H1 (cell line): ENCODE measurements around the gene CUBN. TPM values are rescaled to one million over a fixed set of nuclear protein-coding genes. Genes with fewer than 3 reads are reported as not detected.

Experiments
- CTCF ChIA-PET: fragments of 300-600 bp; sonication (Branson Sonifier 250); formaldehyde crosslinking; loops from one replicate; lab custom pipeline; 2021; ENCODE audit not compliant: partially characterized antibody; lab: Charles Lee
- POLR2A ChIA-PET: fragments of 300-600 bp; sonication (Branson Sonifier 250); formaldehyde crosslinking; loops from one replicate; lab custom pipeline; 2021; ENCODE audit warnings: inconsistent platforms; ENCODE audit not compliant: partially characterized antibody; lab: Charles Lee
- DNase-seq, 2 experiments: peaks; one replicate each; pipeline versions ENCODE4 v3.0.0 to v3.0.0-alpha.2; 2010 to 2022; ENCODE audit warnings: low spot score in 2 of 2, low read depth in 1 of 2, mixed read lengths in 1 of 2
- FAIRE-seq: peaks from 2 replicates; lab custom pipeline; 2011; peaks lifted over from hg19 to GRCh38; lab: Jason Lieb, UNC
- H2AFZ ChIP-seq: 2 replicates; pipeline ENCODE4 v1.8.1; 2012; ENCODE audit warnings: low read length, inconsistent platforms
- H2AK5ac ChIP-seq: 2 replicates; pipeline ENCODE4 v1.6.1; 2013; ENCODE audit warnings: low read depth, low read length
- H2BK120ac ChIP-seq: replicated peaks from 2 replicates; pipeline ENCODE3; 2013; ENCODE audit warnings: low read depth, low read length, inconsistent platforms
- H2BK12ac ChIP-seq: 2 replicates; pipeline ENCODE4 v1.6.1; 2013; ENCODE audit warnings: low read depth, low read length
- H2BK15ac ChIP-seq: 2 replicates; pipeline ENCODE4 v1.6.1; 2013; ENCODE audit warnings: low read length
- H2BK20ac ChIP-seq: 2 replicates; pipeline ENCODE4 v1.6.1; 2013; ENCODE audit warnings: low read length
- H2BK5ac ChIP-seq: 2 replicates; pipeline ENCODE4 v1.6.1; 2013; ENCODE audit warnings: low read depth, low read length
- H3K14ac ChIP-seq: 2 replicates; pipeline ENCODE4 v1.6.1; 2013; ENCODE audit warnings: inconsistent platforms; ENCODE audit not compliant: insufficient read length
- H3K18ac ChIP-seq: 2 replicates; pipeline ENCODE4 v1.6.1; 2013; ENCODE audit warnings: low read length; ENCODE audit errors: extremely low read depth
- H3K23ac ChIP-seq: 2 replicates; pipeline ENCODE4 v1.6.1; 2013; ENCODE audit warnings: inconsistent platforms; ENCODE audit not compliant: insufficient read length
- H3K23me2 ChIP-seq: 2 replicates; pipeline ENCODE4 v1.6.1; 2013; ENCODE audit warnings: low read depth, low read length
- H3K27ac ChIP-seq: 2 replicates; pipeline ENCODE4 v1.6.1; 2011; ENCODE audit warnings: low read depth, low read length, inconsistent platforms
- H3K27me3 ChIP-seq, 4 experiments: replicated peaks in 1 of 4; 1 replicate in 1 of 4; 2 replicates in 3 of 4; pipeline versions ENCODE4 v1.6.1 to v1.8.1; 2011 to 2013; ENCODE audit warnings: low read length in 3 of 4, mild to moderate bottlenecking in 3 of 4, inconsistent platforms in 2 of 4, mixed read lengths in 2 of 4, moderate library complexity in 1 of 4; ENCODE audit not compliant: control insufficient read depth in 3 of 4, insufficient read depth in 3 of 4; ENCODE audit errors: extremely low read depth in 1 of 4
- H3K36me3 ChIP-seq, 4 experiments: 2 replicates each; pipeline versions ENCODE4 v1.6.1 to v1.8.1; 2011 to 2013; ENCODE audit warnings: mild to moderate bottlenecking in 4 of 4, low read length in 3 of 4, moderate library complexity in 2 of 4, control low read depth in 1 of 4, inconsistent platforms in 1 of 4; ENCODE audit not compliant: insufficient read depth in 4 of 4, control insufficient read depth in 2 of 4
- H3K4ac ChIP-seq: replicated peaks from 2 replicates; pipeline ENCODE3; 2013; ENCODE audit warnings: low read length, low read depth, mixed read lengths, inconsistent platforms; ENCODE audit not compliant: insufficient read length
- H3K4me1 ChIP-seq, 4 experiments: replicated peaks in 1 of 4; 1 replicate in 1 of 4; 2 replicates in 3 of 4; pipeline versions ENCODE4 v1.6.1 to v1.8.1; 2011 to 2013; ENCODE audit warnings: low read length in 3 of 4, inconsistent platforms in 2 of 4, mixed read lengths in 1 of 4; ENCODE audit not compliant: insufficient read depth in 4 of 4, control insufficient read depth in 3 of 4
- H3K4me2 ChIP-seq, 2 experiments: 2 replicates each; pipeline versions ENCODE4 v1.6.1 to v1.8.1; 2011 to 2013; ENCODE audit warnings: low read depth in 2 of 2, low read length in 2 of 2, control low read depth in 1 of 2, inconsistent platforms in 1 of 2, mild to moderate bottlenecking in 1 of 2; ENCODE audit not compliant: insufficient read depth in 1 of 2
- H3K4me3 ChIP-seq, 4 experiments: fragments of 200-600, 300-600 bp in 1 of 4; sonication (generic), shearing (Covaris generic), sonication (Bioruptor Twin) in 1 of 4; 2 replicates each; pipeline versions ENCODE4 v1.5.1 to v1.8.1; 2011 to 2016; ENCODE audit warnings: low read length in 4 of 4, low read depth in 3 of 4, control low read depth in 2 of 4, inconsistent platforms in 2 of 4, mild to moderate bottlenecking in 2 of 4, mixed read lengths in 1 of 4, moderate library complexity in 1 of 4; ENCODE audit not compliant: insufficient read depth in 2 of 4; ENCODE audit errors: extremely low read depth in 1 of 4
- H3K56ac ChIP-seq: replicated peaks from 2 replicates; pipeline ENCODE3; 2013; ENCODE audit warnings: low read depth, mild to moderate bottlenecking, mixed read lengths, low read length, inconsistent platforms; ENCODE audit not compliant: insufficient read length
- H3K79me1 ChIP-seq: 2 replicates; pipeline ENCODE4 v1.6.1; 2013; ENCODE audit warnings: low read depth, low read length, control low read depth
- H3K79me2 ChIP-seq, 2 experiments: 2 replicates each; pipeline versions ENCODE4 v1.6.1 to v1.8.1; 2012 to 2013; ENCODE audit warnings: low read length in 2 of 2, mild to moderate bottlenecking in 2 of 2, inconsistent platforms in 1 of 2; ENCODE audit not compliant: insufficient read depth in 2 of 2, control insufficient read depth in 1 of 2
- H3K9ac ChIP-seq, 4 experiments: replicated peaks in 1 of 4; 1 replicate in 1 of 4; 2 replicates in 3 of 4; pipeline versions ENCODE4 v1.6.1 to v1.8.1; 2011 to 2013; ENCODE audit warnings: low read depth in 3 of 4, low read length in 3 of 4, control low read depth in 2 of 4, mild to moderate bottlenecking in 2 of 4, moderate library complexity in 2 of 4, inconsistent platforms in 1 of 4; ENCODE audit errors: extremely low read depth in 1 of 4
- H3K9me3 ChIP-seq, 2 experiments: 2 replicates each; pipeline versions ENCODE4 v1.6.1 to v1.8.1; 2012 to 2013; ENCODE audit warnings: mild to moderate bottlenecking in 2 of 2, moderate library complexity in 2 of 2, control low read depth in 1 of 2, inconsistent platforms in 1 of 2, low read depth in 1 of 2, low read length in 1 of 2, mixed read lengths in 1 of 2; ENCODE audit not compliant: insufficient read depth in 2 of 2
- H4K20me1 ChIP-seq, 2 experiments: replicated peaks in 1 of 2; 2 replicates each; pipeline versions ENCODE3 to v1.8.1; 2011 to 2013; ENCODE audit warnings: inconsistent platforms in 2 of 2, low read length in 2 of 2, mild to moderate bottlenecking in 1 of 2; ENCODE audit not compliant: insufficient read depth in 2 of 2, control insufficient read depth in 1 of 2
- H4K5ac ChIP-seq: 2 replicates; pipeline ENCODE4 v1.6.1; 2013; ENCODE audit warnings: low read length, low read depth, mixed read lengths, inconsistent platforms; ENCODE audit not compliant: insufficient read length
- H4K8ac ChIP-seq: 2 replicates; pipeline ENCODE4 v1.8.0; 2013; ENCODE audit warnings: mild to moderate bottlenecking, moderate library complexity, low read length, inconsistent platforms; ENCODE audit not compliant: insufficient read depth; ENCODE audit errors: extremely low read depth
- H4K91ac ChIP-seq: replicated peaks from 2 replicates; pipeline ENCODE3; 2013; ENCODE audit warnings: low read length, mixed read lengths, inconsistent platforms; ENCODE audit not compliant: insufficient read length
- ASH2L ChIP-seq: fragments of 200-600, 300-600 bp; sonication (generic); IDR thresholded peaks from one replicate; pipeline ENCODE4 v1.7.1; 2017; ENCODE audit warnings: low read length
- BCL11A ChIP-seq, 2 experiments: IDR thresholded peaks; one replicate each; pipeline ENCODE4 v1.6.1; 2011; ENCODE audit warnings: low read depth in 2 of 2, low read length in 2 of 2, mild to moderate bottlenecking in 2 of 2
- BRCA1 ChIP-seq: IDR thresholded peaks from 2 replicates; pipeline ENCODE4 v1.6.1; 2012; ENCODE audit warnings: low read depth, low read length, improper control_type of control experiment
- CHD1 ChIP-seq: IDR thresholded peaks from 2 replicates; pipeline ENCODE4 v1.6.1; 2012; ENCODE audit warnings: low read depth, low read length, improper control_type of control experiment
- CTBP2 ChIP-seq: IDR thresholded peaks from 2 replicates; pipeline ENCODE4 v1.7.0; 2011; ENCODE audit warnings: borderline replicate concordance, mild to moderate bottlenecking, moderate library complexity, mixed read lengths, low read length; ENCODE audit not compliant: insufficient read depth, insufficient read length
- E2F6 ChIP-seq: IDR thresholded peaks from 2 replicates; pipeline ENCODE4 v1.6.1; 2012; ENCODE audit warnings: inconsistent platforms
- PHF8 ChIP-seq: fragments of 200-600 bp; sonication (generic); conservative IDR thresholded peaks from 2 replicates; pipeline ENCODE4 v1.7.1; 2012; ENCODE audit warnings: low read depth, mild to moderate bottlenecking, inconsistent platforms, low read length, moderate library complexity
- POLR2AphosphoS5 ChIP-seq: IDR thresholded peaks from 2 replicates; pipeline ENCODE4 v1.6.1; 2011; ENCODE audit warnings: low read depth, low read length
- RNF2 ChIP-seq: fragments of 200-900, 300-1000 bp; sonication (generic); IDR thresholded peaks from 2 replicates; pipeline ENCODE4 v1.7.1; 2016; ENCODE audit warnings: borderline replicate concordance, low read depth, mild to moderate bottlenecking, antibody characterized with exemption, low read length; ENCODE audit not compliant: poor library complexity, severe bottlenecking; ENCODE audit errors: missing control alignments
- SP2 ChIP-seq: IDR thresholded peaks from 2 replicates; pipeline ENCODE4 v1.6.1; 2012; ENCODE audit warnings: mild to moderate bottlenecking, low read length, inconsistent platforms
- SRF ChIP-seq: IDR thresholded peaks from 2 replicates; pipeline ENCODE4 v1.6.1; 2011; ENCODE audit warnings: mild to moderate bottlenecking, low read depth, low read length, moderate library complexity
- WGBS, 2 experiments: shearing (Covaris generic) in 1 of 2; methylation state at CpG; one replicate each; pipeline versions ENCODE4 v1.1.6 to v1.1.7; 2013 to 2015; ENCODE audit warnings: low lambda C conversion rate in 2 of 2, mixed read lengths in 2 of 2, inconsistent platforms in 1 of 2, low coverage in 1 of 2, missing lambda C conversion rate in 1 of 2; ENCODE audit not compliant: insufficient replicate concordance in 2 of 2, insufficient coverage in 1 of 2, insufficient read length in 1 of 2; ENCODE audit errors: extremely low coverage in 1 of 2, missing lambda C conversion rate in 1 of 2; 5-methylcytosine and 5-hydroxymethylcytosine counted together
- polyA plus RNA-seq, 7 experiments: library from polyadenylated mRNA; depleted of rRNA in 3 of 7; stranded (reverse) in 5 of 7; unstranded in 2 of 7; fragments of >200 nt in 5 of 7; fragments of 200-250 nt in 2 of 7; gene quantifications; 1 replicate in 5 of 7; 2 replicates in 1 of 7; 4 replicates in 1 of 7; pipeline versions ENCODE4 v1.2.1 to v1.2.3, GENCODE V29; 2011 to 2013; ENCODE audit warnings: missing spikeins in 2 of 7, mixed read lengths in 2 of 7
- total RNA-seq: library from RNA; stranded (reverse); fragmentation: NEBNext Ultra II Directional; extraction: Animal tissue kit (Norgen Biotek cat#: 25700); gene quantifications from 2 replicates; pipeline ENCODE4 v1.2.1, GENCODE V29; 2021
- TF ChIP-seq, protein P1 (sequence below): IDR thresholded peaks from 2 replicates; pipeline ENCODE4 v1.6.1; 2012; ENCODE audit warnings: low read length, inconsistent platforms

The CUBN gene
- total and polyA plus RNA-seq, 2 of the 8 experiments (the other 6 are each of a cell fraction or from before 2014, with no cell fraction given) = 0.04 to 0.08 TPM

DNA sequence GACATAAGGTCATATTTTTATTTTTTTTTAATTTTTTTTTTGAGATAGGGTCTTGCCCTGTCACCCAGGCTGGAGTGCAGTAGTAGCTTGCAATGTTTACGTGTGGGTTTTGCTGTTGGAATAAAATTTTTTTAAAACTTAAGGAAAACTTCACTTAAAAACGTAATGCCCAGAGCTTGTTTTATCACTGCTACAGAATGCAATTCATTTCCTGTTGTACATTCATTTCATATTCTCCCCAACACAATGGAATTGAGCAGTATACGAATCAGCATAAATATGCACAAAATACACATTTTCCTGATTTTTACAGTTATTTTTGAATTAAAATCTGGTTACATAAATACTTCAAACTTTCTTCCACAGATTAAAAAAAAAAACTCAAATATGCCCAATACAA lies 352.7 kb downstream of the CUBN start:
- H2AK5ac ChIP-seq = no peak overlapping the region
- no peak overlapping the region for H2BK20ac ChIP-seq
- no peak overlapping the region for H3K27ac ChIP-seq
- no peak overlapping the region for H3K4ac ChIP-seq
- no peak overlapping the region for H2AFZ ChIP-seq
- no peaks in the 10 kb centered on the region for H3K27me3 ChIP-seq
- H3K23me2 ChIP-seq = no peaks in the 10 kb centered on the region
- H3K4me2 ChIP-seq = no peak overlapping the region
- no peak overlapping the region for H4K91ac ChIP-seq
- H3K23ac ChIP-seq = no peak overlapping the region
- no peak overlapping the region for H4K8ac ChIP-seq
- no peaks in the 10 kb centered on the region for H3K9me3 ChIP-seq
- H2BK120ac ChIP-seq = no peak overlapping the region
- H3K79me2 ChIP-seq = no peaks in the 10 kb centered on the region
- FAIRE-seq = no peak
- DNase-seq = no peak
- POLR2A ChIA-PET = interaction anchor here (0.6 kb wide), 1 partner anchor 555 kb away, joined by 4 read pairs; no protein-coding TSS in a partner anchor
- CTCF ChIA-PET = interaction anchor here (0.7 to 1.4 kb wide), 14 partner anchors 12 to 877 kb away, joined by 3 to 7 read pairs (median 3); no protein-coding TSS in a partner anchor
- no peak overlapping the region for H2BK15ac ChIP-seq
- no peak overlapping the region for H3K9ac ChIP-seq
- H2BK12ac ChIP-seq = no peak overlapping the region
- H3K79me1 ChIP-seq = no peaks in the 10 kb centered on the region
- peaks cover 2 to 16% (median 7%) of the 10 kb centered on the region in 4 experiments for H3K4me1 ChIP-seq
- no peak overlapping the region for H3K14ac ChIP-seq
- WGBS, 2 experiments = 95% methylated on average over 3 of the region's 3 CpGs; no CpG with 5 or more reads in 1 of the 2 experiments
- H2BK5ac ChIP-seq = no peak overlapping the region
- H3K4me3 ChIP-seq = no peak overlapping the region
- H3K18ac ChIP-seq = no peak overlapping the region
- no peak overlapping the region for H4K5ac ChIP-seq
- H3K36me3 ChIP-seq = no peaks in the 10 kb centered on the region
- no peaks in the 10 kb centered on the region for H4K20me1 ChIP-seq
- H3K56ac ChIP-seq = no peak overlapping the region
- TF ChIP-seq BRCA1 (no peak), E2F6 (no peak), CHD1 (no peak), BCL11A (IDR thresholded peaks at IDR 0.05; ENCODE audit: low read depth in 2 of 2, low read length in 2 of 2) (no peak), POLR2AphosphoS5 (no peak), RNF2 (no peak), ASH2L (no peak), CTBP2 (no peak), SP2 (no peak), PHF8 (no peak), SRF (no peak)
- TF ChIP-seq, protein P1, sequence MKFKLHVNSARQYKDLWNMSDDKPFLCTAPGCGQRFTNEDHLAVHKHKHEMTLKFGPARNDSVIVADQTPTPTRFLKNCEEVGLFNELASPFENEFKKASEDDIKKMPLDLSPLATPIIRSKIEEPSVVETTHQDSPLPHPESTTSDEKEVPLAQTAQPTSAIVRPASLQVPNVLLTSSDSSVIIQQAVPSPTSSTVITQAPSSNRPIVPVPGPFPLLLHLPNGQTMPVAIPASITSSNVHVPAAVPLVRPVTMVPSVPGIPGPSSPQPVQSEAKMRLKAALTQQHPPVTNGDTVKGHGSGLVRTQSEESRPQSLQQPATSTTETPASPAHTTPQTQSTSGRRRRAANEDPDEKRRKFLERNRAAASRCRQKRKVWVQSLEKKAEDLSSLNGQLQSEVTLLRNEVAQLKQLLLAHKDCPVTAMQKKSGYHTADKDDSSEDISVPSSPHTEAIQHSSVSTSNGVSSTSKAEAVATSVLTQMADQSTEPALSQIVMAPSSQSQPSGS = no peak
